ENCODE measurements around the gene UBAC2.
"Not testable (repeated sequence)": the region's sequence is repeated elsewhere in the genome, so short reads cannot be mapped to it uniquely, and the experiment has no call there.

UBAC2 gene

DNA sequence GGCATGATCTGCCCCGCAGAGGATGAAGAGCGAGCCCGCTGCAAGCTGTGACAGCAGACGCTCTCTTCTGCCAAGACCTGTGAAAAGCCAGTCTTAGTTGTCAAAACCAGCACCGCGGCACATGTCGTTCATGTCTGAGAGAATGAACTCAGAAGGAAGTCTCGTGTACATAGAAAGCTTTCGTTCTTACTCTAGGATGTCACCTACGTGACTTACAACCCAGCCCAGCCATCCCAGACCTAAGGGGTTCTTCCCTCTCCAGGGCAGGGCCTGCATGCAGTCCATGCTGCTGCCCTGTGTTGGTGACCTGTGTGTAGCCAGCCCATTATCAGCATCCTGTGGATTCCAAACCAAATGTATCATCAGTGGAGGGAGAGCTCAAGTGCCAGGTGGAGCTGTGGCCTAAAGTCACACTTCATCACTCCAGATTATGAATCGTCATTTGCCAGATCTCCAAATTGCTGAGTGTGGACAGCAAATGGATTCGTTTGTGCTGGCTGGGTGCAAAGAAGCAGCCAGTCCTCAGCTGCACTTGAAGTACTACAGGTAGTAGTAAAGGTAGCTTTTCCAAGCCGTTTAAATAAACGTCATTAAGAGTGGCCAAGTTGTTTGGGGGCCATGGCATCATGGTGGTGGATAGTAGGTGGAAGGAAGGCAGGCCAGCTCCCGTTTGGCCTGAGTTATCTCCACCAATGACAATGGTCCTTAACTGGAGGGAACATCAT is 180.4 kb downstream of the UBAC2 start:
- peak; percentile 63 for DNase-seq (ENCODE audit: low read depth)

DNA sequence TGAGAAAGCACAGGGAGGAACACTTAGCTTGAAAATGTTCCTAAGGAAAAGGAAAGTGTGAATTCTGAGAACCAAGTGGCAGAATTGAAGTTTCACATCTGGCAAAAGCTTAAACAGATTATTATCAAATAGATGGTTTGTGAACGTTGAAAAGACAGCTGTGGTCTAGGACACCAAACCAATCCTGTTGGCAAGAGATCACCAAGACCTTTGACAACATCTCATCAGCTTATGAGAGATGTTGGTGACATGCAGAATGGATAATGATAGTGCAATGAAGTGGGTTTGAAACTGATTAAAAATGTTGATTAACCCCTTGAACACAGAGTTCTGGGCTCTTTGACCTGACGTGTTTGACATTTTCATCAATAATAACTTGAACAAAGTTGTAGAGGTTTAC is 181.1 kb downstream of the UBAC2 start:
- DNase-seq (ENCODE audit: low read depth): no peak

GRCh38 chr13:99382428-99383133 is 181.9 kb downstream of the UBAC2 start:
- DNase-seq (ENCODE audit: low read depth): no peak

GRCh38 chr13:99383511-99383921 is 182.9 kb downstream of the UBAC2 start:
- no peak for DNase-seq (ENCODE audit: low read depth)

- DNase-seq (ENCODE audit: low read depth): peak; percentile 29
These were observed 183.3 kb downstream of the UBAC2 start for GRCh38 chr13:99383946-99384345.

DNA sequence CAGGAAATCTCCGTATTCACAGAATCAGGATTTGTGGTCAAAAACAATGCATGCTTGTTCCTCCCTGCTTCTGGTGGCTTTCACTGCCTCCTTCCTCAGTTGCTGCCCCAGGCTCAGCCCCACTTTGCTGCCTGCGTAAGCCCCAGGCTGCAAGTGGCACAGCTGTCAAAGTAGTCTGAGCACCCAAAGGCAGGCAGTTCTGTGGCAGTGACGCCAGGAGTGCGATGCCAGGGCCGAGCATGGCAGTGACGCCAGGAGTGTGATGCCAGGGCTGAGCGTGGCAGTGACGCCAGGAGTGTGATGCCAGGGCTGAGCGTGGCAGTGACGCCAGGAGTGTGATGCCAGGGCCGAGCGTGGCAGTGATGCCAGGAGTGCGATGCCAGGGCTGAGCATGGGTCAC is 183.8 kb downstream of the UBAC2 start:
- no peak for DNase-seq (ENCODE audit: low read depth)

DNA sequence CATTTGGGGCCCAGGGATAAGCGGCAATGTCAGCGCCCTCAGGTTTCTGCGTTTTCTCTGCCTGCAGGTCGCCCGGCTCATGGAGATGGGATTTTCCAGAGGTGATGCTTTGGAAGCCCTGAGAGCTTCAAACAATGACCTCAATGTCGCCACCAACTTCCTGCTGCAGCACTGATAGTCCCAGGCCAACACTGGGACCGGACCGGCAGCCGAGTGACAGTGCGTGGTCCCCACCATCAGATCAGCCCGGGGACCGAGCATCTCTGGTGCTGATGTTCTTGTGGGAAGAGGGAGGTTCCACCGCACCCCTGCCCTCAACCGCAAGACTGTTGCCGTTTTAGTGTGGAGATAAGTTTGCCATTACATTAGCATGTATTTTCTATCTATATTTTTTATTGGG is 184.5 kb downstream of the UBAC2 start:
- no peak for DNase-seq (ENCODE audit: low read depth)

DNA sequence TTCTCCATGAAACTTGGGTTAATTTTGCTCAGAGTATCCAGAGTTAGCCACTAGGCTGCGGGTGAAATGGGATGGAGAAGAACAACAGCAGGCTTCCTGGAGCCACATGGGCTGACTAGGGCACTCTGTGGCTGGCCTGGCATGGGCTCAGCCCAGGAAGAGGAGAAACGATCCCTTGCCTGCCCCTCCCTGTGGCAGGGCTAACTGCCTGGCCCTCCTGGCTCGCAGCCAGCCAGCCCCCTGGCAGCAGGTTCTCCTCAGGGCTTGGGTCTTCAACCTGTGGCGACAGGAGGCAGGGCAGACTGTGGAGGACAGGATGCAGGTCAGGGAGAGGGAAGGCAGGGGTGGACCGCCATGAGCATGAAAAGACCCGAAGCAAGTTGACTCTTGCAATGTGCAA is 185.3 kb downstream of the UBAC2 start:
- DNase-seq (ENCODE audit: low read depth): no peak

GRCh38 chr13:99386495-99386894 is 185.8 kb downstream of the UBAC2 start:
- no peak for DNase-seq (ENCODE audit: low read depth)

- DNase-seq (ENCODE audit: low read depth): peak; percentile 79
These were observed 186.5 kb downstream of the UBAC2 start for GRCh38 chr13:99386911-99387788.

GRCh38 chr13:99388334-99388923 is 187.8 kb downstream of the UBAC2 start:
- no peak for DNase-seq (ENCODE audit: low read depth)

GRCh38 chr13:99389094-99389493 is 188.4 kb downstream of the UBAC2 start:
- not testable (repeated sequence) for DNase-seq (ENCODE audit: low read depth)

- DNase-seq (ENCODE audit: low read depth): no peak
These were observed 189.1 kb downstream of the UBAC2 start for GRCh38 chr13:99389520-99390304.

DNA sequence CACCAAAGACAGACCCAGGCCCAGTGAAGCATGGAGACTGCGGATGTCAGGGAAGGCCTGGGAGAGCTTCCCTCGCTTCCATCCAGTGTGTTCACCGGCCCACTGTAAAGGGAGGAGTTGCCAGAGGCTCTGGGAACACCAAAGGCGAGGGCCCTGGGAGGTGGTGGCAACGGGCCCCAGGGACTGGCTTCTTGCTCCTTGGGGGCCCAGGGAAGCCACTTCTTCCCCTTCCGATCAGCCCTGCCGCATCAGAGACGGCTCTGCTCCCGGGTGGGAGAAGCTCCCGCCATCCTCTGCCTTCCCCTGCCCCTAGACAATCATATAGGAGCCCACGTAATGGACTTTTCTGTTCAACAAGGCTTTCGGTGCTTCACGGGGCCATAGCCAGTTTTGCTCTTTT is 189.9 kb downstream of the UBAC2 start:
- DNase-seq (ENCODE audit: low read depth): no peak

- no peak for DNase-seq (ENCODE audit: low read depth)
These were observed 191.3 kb downstream of the UBAC2 start for GRCh38 chr13:99391781-99392469.

- DNase-seq (ENCODE audit: low read depth): no peak
These were observed 191.9 kb downstream of the UBAC2 start for GRCh38 chr13:99392470-99393135.

DNA sequence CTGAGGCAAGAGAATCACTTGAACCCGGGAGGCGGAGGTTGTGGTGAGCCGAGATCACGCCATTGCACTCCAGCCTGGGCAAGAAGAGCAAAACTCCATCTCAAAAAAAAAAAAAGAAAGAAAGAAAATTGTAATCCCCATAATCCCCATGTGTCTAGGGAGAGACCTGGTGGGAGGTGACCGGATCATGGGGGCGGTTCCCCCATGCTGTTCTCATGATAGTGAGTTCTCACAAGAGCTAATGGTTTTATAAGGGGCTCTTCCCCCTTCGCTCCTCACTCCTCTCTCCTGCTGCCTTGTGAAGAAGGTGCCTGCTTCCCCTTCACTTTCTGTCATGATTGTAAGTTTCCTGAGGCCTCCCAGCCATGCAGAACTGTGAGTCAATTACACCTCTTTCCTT is 192.7 kb downstream of the UBAC2 start:
- DNase-seq (ENCODE audit: low read depth): not testable (repeated sequence)

DNA sequence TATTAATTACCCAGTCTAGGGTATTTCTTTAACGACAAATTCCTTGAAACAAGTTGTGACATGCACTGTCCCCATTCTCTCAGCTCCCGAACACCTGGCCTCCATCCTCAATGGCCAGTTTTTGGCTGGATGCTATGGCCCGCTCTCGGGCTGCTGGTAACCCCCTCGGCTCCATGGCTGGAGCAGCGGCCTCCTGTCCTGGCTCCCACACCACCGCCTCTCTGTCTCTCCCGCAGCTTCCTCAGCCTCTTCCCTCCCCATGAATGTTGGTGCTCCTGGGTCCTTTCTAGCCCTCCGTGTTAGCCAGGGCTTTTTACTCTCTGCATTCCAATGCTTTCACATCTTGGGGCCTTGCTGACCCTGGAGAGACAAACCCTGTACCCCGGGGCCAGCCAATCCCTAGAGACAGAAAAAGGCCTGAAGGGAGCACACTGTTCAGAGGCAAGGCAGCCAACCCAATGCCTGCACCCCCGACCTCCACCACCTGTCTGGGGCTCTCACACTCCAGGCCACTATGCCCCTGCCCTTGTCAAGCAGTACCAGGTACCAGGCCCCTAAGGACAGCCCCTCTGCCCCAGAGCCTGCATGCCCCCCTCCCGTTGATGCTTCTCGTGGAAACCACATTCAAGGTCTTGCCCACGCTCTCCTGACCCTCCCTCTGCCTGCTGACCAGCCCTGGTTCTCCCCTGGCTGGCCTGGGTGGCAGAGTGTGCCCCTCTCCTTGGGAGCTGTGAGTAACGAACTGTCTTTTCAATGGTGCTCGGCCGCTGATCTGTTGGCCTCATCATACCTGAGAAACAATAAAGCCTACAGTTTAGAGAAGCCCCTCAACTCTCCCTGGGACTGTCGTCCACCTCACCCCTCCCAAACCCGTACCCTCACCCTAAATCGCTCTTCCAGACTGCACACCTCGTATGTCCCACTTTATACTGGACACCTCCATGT is 193.4 kb downstream of the UBAC2 start:
- no peak for DNase-seq (ENCODE audit: low read depth)

- no peak for DNase-seq (ENCODE audit: low read depth)
These were observed 194.8 kb downstream of the UBAC2 start for GRCh38 chr13:99395436-99395835.

Measured in activated T-cell treated with anti-CD3 and anti-CD28 coated beads for 24 hours (primary cell).